GM11168 (cell line): ENCODE results near the gene TSPAN17.

Source experiments
- in situ Hi-C: fragments of 300-500 bp; cut with MboI; formaldehyde crosslinking; loops from one replicate; pipeline ENCODE4 v1.12.0; 2022; ENCODE audit warnings: low sequenced_read_pairs; ENCODE audit not compliant: unreplicated experiment

TSPAN17 gene

GRCh38 chr5:176639208-176639607 lies 8.1 kb upstream of the TSPAN17 start:
- in situ Hi-C loops, result no loop called here

DNA sequence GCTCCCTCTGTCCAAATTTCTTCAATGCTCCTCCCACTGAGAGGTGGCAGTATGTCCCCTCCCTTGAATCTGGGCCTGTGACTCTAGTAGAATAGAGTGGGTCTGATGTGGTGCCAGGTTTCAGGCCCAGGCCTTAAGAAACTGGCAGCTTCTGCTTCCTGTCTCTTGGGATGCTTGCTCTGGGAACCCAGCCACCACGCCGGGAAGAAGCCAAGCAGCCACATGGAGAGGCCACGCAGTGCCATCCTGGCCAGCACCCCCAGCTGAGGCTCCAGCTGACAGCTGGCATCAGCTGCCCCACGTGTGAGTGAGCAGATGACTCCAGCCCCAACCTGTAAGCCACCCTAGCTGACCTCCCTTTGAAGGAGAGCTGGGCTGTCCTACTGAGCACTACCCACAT lies 7.3 kb upstream of the TSPAN17 start:
- in situ Hi-C loops, result no loop called here

GRCh38 chr5:176640616-176641015 lies 6.7 kb upstream of the TSPAN17 start:
- in situ Hi-C loops, result no loop called here

DNA sequence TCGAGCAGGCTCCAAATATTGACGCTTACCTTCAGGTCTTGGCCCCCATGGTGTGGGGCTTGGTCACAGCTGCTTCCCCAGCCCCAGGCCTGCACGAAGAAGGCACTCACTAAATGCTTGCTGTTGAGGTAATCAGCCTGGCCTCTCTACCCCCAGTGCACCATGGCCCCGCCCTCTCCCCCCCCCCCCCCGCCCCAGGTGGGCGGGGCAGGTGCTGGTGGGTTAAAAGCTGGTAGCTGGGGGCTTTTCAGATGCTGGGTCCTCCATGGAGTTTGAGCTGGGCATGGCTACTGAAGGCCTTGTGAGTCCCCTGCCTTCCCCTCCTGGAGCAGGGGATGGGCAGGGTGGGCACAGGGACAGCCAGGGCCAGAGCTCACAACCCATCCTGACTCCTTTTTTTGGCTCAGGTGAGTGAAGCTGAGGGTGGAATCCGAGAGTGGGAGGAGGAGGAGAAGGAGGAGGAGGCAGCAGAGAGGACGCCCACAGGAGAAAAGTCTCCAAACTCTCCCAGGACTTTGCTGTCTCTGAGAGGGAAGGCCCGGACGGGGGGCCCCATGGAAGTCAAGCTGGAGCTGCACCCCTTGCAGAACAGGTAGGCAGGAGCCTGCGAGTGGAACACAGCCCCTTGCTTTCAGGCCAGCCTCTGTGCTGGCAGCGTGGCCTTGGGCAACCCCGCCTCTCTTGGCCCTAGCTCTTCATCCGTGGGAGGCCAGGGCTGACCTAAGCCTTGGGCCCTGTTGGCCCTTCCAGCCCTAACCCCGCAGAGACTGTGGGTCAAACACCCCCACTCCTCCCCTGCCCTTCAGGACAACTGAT lies 4.4 kb upstream of the TSPAN17 start:
- in situ Hi-C loops, result no loop called here

- in situ Hi-C loops, result no loop called here
Measured at GRCh38 chr5:176643491-176644219, 3.6 kb upstream of the TSPAN17 start.

GRCh38 chr5:176644294-176644693 lies 3.0 kb upstream of the TSPAN17 start:
- in situ Hi-C loops, result no loop called here

- in situ Hi-C loops, result no loop called here
Measured at GRCh38 chr5:176644878-176645670, 2.2 kb upstream of the TSPAN17 start.

DNA sequence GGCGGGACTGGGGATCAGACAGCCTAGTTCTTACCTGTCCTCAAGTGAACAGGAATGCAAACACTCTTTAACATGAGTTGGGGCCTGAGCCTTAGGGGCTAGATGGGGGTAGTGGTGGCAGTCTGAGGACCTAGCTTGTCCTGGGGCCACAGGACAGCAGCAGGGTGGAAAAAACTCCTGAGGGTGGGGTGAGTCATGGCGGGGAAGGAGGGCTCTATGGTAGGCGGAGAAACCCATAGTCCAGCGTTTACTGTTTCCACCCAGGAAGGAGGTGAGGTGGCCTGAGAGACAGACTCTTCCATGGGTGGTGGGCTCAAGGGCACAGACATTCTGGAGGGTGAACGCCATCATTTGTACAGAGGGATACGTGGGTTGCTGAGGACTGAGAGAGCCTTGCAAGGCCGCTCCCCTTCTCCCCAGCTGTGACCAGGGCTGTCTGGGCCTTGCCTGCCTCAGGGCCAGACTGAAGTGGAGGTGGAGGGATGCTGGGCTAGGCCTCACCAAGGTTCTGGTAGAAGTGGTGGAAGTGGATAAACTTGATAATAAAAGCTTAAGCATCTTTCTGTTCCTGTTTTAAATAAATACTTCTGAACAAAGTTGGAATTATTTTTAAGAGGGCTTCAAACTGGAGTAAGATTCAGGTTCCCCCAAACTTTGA lies 1.1 kb upstream of the TSPAN17 start:
- in situ Hi-C loops, result no loop called here

- in situ Hi-C loops, result no loop called here
Measured at GRCh38 chr5:176646707-176647029, 616 bp upstream of the TSPAN17 start.

DNA sequence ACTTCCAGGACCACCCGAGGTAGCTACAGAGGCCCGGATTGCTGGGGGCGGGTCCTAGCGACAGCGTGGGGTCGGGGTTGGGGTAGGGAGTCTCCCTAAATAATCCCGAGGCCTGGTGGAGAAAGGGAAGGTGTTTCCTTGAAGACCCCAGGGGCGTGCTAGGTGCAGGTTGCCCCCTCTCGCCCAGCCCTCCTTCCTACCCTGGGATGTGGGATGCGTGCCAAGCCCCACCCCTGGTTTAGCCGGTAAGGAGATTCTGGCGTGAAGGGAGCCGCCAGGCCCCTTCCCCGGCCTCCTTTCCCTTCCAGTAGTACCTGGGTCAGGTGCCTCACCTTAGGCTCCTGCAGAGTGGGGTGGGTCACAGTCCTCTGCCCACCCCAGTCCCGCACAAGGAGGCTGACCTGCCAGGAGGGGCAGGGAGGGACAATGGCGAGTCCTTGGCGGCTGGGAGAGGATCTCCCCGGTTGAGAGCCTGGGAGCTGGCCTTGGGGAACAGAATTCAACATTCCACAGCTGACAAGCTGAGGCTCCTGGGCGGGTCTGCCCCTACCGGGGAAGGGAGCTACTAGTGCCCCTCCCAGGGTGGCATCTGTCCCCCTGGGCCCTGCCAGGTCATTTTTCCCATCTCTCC lies 674 bp downstream of the TSPAN17 start:
- in situ Hi-C loops, result no loop called here

DNA sequence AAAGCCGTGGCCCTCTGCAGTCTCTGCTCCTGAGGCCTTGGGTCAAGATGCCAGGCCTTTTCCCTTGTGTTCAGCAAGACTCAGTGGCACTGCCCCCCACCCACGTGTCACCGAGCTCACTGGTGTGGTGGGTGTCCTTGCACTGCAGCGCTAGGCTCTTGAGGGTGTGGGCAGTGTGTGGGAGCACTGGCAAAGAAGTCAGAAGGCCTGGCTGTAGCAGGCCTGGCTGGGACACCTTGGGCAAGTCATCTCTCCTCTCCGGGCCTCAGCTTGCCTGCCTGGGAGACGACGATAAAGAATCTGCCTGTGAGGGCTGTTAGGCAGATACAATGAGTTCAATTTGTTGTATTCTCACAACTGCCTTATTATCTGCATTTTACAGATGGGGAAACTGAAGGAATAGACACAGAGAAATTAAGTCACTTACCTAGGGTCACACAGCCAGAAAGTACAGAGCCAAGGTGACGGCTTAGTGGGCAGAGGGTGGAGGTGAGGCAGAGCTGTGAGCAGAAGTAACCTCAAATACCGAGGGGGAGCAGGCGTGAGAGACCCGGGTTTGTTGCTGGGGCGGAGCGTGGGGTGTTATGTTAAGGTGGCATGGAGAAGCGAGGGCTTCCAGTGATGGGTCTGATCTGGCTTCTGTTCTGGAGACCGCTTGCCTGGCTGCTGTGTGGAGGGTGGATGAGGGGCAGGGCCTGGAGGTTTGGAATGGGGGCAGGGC lies 1.4 kb downstream of the TSPAN17 start:
- in situ Hi-C loops, result no loop called here

- in situ Hi-C loops, result no loop called here
Measured at GRCh38 chr5:176650354-176650884, 3.1 kb downstream of the TSPAN17 start.

DNA sequence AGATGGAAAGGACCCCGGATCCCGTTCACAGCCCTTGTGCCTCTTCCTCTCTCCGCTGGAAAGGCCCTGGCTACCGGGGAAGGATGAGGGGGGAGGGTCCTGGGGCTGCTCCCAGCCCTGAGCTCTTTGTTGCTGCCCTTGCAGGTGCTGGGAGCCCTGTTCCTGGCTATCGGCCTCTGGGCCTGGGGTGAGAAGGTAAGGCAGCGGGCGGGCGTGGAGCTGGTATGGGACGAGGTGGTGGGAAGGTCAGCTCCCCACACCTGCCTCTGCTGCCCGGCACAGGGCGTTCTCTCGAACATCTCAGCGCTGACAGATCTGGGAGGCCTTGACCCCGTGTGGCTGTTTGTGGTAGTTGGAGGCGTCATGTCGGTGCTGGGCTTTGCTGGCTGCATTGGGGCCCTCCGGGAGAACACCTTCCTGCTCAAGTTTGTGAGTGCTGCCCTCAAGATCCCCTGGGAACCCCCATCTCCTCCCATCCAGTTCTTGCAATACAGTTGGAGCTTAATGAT lies 4.2 kb downstream of the TSPAN17 start:
- in situ Hi-C loops, result no loop called here

DNA sequence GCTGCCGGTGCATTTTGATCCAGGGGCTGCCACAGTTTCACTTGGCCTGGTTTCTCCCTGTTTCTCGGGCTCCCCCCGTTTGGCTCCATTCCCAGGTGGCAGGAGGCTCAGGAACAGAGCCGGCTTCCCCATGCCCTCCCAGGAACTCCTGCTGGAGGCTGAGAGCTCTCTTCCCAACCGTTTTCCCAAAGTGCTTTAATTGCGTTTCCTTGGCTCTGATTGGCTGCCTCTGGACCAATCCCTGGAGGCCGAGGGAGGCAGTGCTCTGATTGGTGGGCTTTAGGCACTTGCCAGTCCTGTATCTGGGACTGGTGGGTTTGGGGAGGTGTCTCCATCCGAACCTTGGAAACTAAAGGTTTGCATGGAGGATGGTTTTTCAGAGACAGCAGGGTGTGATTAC lies 4.9 kb downstream of the TSPAN17 start:
- in situ Hi-C loops, result no loop called here

DNA sequence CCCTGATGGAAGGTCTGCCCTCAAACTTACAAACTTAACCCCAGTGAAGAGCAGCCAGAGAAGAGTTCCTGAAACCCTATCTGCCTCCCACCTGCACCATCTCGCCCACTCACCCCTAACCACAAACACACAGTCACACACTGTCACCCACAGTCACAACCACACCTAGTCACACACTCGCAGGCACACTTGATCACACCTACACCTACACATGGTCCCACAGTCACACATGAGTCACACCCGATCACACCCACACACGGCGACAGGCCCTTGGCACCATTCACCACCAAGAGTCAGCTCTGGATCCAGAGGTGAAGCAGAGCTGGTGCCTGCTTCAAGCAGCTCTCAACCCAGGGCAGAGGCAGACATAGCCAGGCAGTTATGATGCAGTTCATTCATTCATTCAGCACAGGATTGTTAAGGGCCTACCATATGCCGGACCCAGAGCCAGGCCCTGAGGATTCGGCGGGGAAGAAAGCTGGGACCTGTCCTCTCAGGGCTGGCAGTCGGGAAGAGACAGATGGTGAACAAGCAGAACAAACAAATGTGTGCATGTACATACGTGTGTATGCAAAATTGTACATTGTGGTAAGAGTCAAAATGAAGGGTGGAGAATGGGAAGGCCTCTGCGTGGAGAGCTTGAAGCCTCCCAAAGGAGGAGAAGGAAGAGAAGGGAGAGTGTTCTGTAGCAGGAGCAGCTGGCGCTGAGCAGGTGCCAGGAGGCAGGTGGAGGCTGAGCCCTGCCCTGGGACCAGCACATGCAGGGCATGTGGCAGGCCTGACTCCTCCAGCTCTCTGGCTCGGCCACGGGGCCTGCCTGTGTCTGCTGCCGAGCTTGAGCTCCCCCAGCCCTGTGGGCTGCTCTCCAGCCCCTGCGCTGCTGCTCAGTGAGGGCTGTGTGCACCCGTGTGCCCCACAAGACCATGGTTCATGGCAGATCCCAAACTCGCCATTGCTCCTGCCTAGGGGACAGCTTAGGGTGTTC lies 6.4 kb downstream of the TSPAN17 start:
- in situ Hi-C loops, result no loop called here

GRCh38 chr5:176654856-176655255 lies 7.6 kb downstream of the TSPAN17 start:
- in situ Hi-C loops, result no loop called here

DNA sequence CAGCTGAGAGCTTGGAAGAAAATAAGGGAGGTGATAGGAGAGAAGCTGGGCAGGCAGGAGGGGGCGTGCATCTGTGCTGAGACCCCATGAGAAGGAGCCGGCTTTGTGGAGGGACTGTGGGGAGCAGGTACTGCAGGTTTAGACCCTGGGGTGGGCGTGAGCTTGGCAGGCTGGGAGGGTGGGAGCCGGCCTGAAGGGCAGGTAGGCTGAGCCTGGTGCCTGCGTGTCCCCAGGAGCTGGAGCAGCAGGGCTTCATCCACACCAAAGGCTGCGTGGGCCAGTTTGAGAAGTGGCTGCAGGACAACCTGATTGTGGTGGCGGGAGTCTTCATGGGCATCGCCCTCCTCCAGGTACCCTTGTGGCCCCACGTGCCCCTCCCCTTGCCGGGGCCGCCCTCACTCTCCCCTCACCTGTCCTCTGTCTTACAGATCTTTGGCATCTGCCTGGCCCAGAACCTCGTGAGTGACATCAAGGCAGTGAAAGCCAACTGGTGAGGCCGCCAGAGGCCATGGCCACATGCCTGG lies 9.2 kb downstream of the TSPAN17 start:
- in situ Hi-C loops, result no loop called here
